HepG2 (cell line): Measurements from ENCODE around the gene SLC16A11. TPM values are rescaled to one million over a fixed set of nuclear protein-coding genes. Genes with fewer than 3 reads are reported as not detected.
A peak's percentile ranks its signal among the peaks of the same experiment; 100 is the strongest.
"Not testable (repeated sequence)": the region's sequence is repeated elsewhere in the genome, so short reads cannot be mapped to it uniquely, and the experiment has no call there.

Experiments used
- GATAD2A ChIP-seq: IDR thresholded peaks from 2 replicates; pipeline ENCODE4 v1.6.1; 2016
- HNF4A ChIP-seq: sonication (generic); formaldehyde crosslinking; IDR thresholded peaks from 2 replicates; pipeline ENCODE4 v1.4.0; 2020; ENCODE audit warnings: missing genetic modification reagents
- KDM6A ChIP-seq: IDR thresholded peaks from 2 replicates; pipeline ENCODE4 v1.6.1; 2016; ENCODE audit warnings: low read depth
- LCORL ChIP-seq, 2 experiments: fragments of 450-650 bp in 1 of 2; sonication (generic) in 1 of 2; formaldehyde crosslinking in 1 of 2; IDR thresholded peaks; 2 replicates each; pipeline versions ENCODE4 v1.5.0 to v1.6.1; 2017 to 2020; ENCODE audit warnings: antibody characterized with exemption in 1 of 2, missing genetic modification reagents in 1 of 2
- NR2F6 ChIP-seq, 2 experiments: IDR thresholded peaks; 2 replicates each; pipeline ENCODE4 v1.6.1; 2016; ENCODE audit warnings: antibody characterized with exemption in 1 of 2, mild to moderate bottlenecking in 1 of 2
- PHF21A ChIP-seq: sonication (generic); formaldehyde crosslinking; IDR thresholded peaks from 2 replicates; pipeline ENCODE4 v1.5.0; 2020; ENCODE audit warnings: mild to moderate bottlenecking, missing genetic modification reagents
- SOX5 ChIP-seq: IDR thresholded peaks from 2 replicates; pipeline ENCODE4 v1.6.1; 2016; ENCODE audit warnings: borderline replicate concordance
- SOX6 ChIP-seq, 2 experiments: fragments of 450-650 bp in 1 of 2; sonication (generic) in 1 of 2; formaldehyde crosslinking in 1 of 2; IDR thresholded peaks; 2 replicates each; pipeline versions ENCODE4 v1.4.0 to v1.6.1; 2017 to 2020; ENCODE audit warnings: antibody characterized with exemption in 1 of 2, mild to moderate bottlenecking in 1 of 2, missing genetic modification reagents in 1 of 2
- SP5 ChIP-seq: IDR thresholded peaks from 2 replicates; pipeline ENCODE4 v1.6.1; 2016; ENCODE audit warnings: low read depth, borderline replicate concordance
- UBTF ChIP-seq: sonication (generic); formaldehyde crosslinking; IDR thresholded peaks from 2 replicates; pipeline ENCODE4 v1.4.0; 2020; ENCODE audit warnings: mild to moderate bottlenecking, missing genetic modification reagents
- ZMYM4 ChIP-seq: sonication (generic); formaldehyde crosslinking; IDR thresholded peaks from 2 replicates; pipeline ENCODE4 v1.8.1; 2023; ENCODE audit warnings: mild to moderate bottlenecking, missing genetic modification reagents
- ZNF644 ChIP-seq: IDR thresholded peaks from 2 replicates; pipeline ENCODE4 v1.6.1; 2016; ENCODE audit warnings: low read depth
- ZSCAN29 ChIP-seq: sonication (generic); formaldehyde crosslinking; conservative IDR thresholded peaks from 2 replicates; pipeline ENCODE4 v1.4.0; 2020; ENCODE audit warnings: mild to moderate bottlenecking, missing genetic modification reagents
- polyA plus RNA-seq, 8 experiments: library from polyadenylated mRNA; depleted of rRNA in 3 of 8; stranded (reverse) in 7 of 8; unstranded in 1 of 8; fragments of >200 nt; fragmentation: Illumina TruSeq in 4 of 8; extraction: Trizol in 4 of 8; gene quantifications; 2 replicates each; pipeline versions ENCODE4 v1.2.1 to v1.2.3, GENCODE V29; 2011 to 2016; ENCODE audit warnings: low read depth in 4 of 8, missing spikeins in 1 of 8, mixed read lengths in 1 of 8; ENCODE audit not compliant: insufficient read depth in 1 of 8
- total RNA-seq, 5 experiments: library from RNA; depleted of rRNA; stranded (reverse); fragments of >200 nt; fragmentation: Illumina TruSeq; extraction: Trizol; gene quantifications; 2 replicates each; pipeline ENCODE4 v1.2.3, GENCODE V29; 2016; ENCODE audit warnings: low read depth in 1 of 5
- TF ChIP-seq, protein P1 (sequence below): sonication (generic); formaldehyde crosslinking; IDR thresholded peaks from 2 replicates; pipeline ENCODE4 v1.5.0; 2020; ENCODE audit warnings: mild to moderate bottlenecking, missing genetic modification reagents, moderate library complexity
- TF ChIP-seq, protein P2 (sequence below): IDR thresholded peaks from 2 replicates; pipeline ENCODE4 v1.6.1; 2016; ENCODE audit warnings: missing genetic modification reagents, missing compliant biosample characterization
- TF ChIP-seq, protein P3 (sequence below): sonication (generic); formaldehyde crosslinking; conservative IDR thresholded peaks from 2 replicates; pipeline ENCODE4 v1.4.0; 2020; ENCODE audit warnings: mild to moderate bottlenecking, missing genetic modification reagents, moderate library complexity
- TF ChIP-seq, protein P4 (sequence below): IDR thresholded peaks from 2 replicates; pipeline ENCODE4 v1.6.1; 2016; ENCODE audit warnings: mild to moderate bottlenecking
- TF ChIP-seq, protein P5 (sequence below): IDR thresholded peaks from 2 replicates; pipeline ENCODE4 v1.6.1; 2016

Gene SLC16A11
- total and polyA plus RNA-seq, 2 of the 13 experiments (the other 11 are each of a cell fraction or from before 2014, with no cell fraction given), result not detected

DNA sequence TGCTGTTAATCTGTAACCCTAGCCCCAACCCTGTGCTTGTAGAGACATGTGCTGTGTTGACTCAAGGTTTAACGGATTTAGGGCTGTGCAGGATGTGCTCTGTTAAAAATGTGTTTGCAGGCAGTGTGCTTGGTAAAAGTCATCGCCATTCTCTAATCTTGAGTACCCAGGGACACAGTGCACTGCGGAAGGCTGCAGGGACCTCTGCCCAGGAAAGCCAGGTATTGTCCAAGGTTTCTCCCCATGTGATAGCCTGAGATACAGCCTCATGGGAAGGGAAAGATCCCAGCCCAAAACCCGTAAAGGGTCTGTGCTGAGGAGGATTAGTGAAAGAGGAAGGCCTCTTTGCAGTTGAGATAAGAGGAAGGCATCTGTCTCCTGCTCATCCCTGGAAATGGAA lies 44.5 kb upstream of the SLC16A11 start (continued):
- peak; percentile 49; the same call in 1 of the 2 replicates for TF ChIP-seq UBTF (CRISPR knock-in tag)
- TF ChIP-seq, protein P1, sequence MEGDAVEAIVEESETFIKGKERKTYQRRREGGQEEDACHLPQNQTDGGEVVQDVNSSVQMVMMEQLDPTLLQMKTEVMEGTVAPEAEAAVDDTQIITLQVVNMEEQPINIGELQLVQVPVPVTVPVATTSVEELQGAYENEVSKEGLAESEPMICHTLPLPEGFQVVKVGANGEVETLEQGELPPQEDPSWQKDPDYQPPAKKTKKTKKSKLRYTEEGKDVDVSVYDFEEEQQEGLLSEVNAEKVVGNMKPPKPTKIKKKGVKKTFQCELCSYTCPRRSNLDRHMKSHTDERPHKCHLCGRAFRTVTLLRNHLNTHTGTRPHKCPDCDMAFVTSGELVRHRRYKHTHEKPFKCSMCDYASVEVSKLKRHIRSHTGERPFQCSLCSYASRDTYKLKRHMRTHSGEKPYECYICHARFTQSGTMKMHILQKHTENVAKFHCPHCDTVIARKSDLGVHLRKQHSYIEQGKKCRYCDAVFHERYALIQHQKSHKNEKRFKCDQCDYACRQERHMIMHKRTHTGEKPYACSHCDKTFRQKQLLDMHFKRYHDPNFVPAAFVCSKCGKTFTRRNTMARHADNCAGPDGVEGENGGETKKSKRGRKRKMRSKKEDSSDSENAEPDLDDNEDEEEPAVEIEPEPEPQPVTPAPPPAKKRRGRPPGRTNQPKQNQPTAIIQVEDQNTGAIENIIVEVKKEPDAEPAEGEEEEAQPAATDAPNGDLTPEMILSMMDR, result 0 out of 2 replicates have a peak, but pooled peaks have one; percentile 10
- peak; percentile 61; the same call in 1 of the 2 replicates for TF ChIP-seq HNF4A (CRISPR knock-in tag)
- not testable (repeated sequence) for TF ChIP-seq SOX6, LCORL (IDR thresholded peaks at IDR 0.05)
- peak; percentile 61; the same call in 1 of the 2 replicates for TF ChIP-seq SOX6 (CRISPR knock-in tag; IDR thresholded peaks at IDR 0.05)
- TF ChIP-seq LCORL (CRISPR knock-in tag; IDR thresholded peaks at IDR 0.05), result peak; percentile 94
- peak; percentile 64 for TF ChIP-seq ZMYM4 (CRISPR knock-in tag)
- 0 out of 2 replicates have a peak, but pooled peaks have one; percentile 33 for TF ChIP-seq KDM6A
- peak; percentile 34; the same call in 1 of the 2 replicates for TF ChIP-seq SP5 (CRISPR knock-in tag)
- 0 out of 2 replicates have a peak, but pooled peaks have one; percentile 17 for TF ChIP-seq ZNF644 (CRISPR knock-in tag)
- peak; percentile 96 for TF ChIP-seq ZSCAN29 (CRISPR knock-in tag)
- TF ChIP-seq, protein P2, sequence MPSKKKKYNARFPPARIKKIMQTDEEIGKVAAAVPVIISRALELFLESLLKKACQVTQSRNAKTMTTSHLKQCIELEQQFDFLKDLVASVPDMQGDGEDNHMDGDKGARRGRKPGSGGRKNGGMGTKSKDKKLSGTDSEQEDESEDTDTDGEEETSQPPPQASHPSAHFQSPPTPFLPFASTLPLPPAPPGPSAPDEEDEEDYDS (CRISPR knock-in tag), result peak; percentile 71; the same call in 1 of the 2 replicates
- TF ChIP-seq, protein P3, sequence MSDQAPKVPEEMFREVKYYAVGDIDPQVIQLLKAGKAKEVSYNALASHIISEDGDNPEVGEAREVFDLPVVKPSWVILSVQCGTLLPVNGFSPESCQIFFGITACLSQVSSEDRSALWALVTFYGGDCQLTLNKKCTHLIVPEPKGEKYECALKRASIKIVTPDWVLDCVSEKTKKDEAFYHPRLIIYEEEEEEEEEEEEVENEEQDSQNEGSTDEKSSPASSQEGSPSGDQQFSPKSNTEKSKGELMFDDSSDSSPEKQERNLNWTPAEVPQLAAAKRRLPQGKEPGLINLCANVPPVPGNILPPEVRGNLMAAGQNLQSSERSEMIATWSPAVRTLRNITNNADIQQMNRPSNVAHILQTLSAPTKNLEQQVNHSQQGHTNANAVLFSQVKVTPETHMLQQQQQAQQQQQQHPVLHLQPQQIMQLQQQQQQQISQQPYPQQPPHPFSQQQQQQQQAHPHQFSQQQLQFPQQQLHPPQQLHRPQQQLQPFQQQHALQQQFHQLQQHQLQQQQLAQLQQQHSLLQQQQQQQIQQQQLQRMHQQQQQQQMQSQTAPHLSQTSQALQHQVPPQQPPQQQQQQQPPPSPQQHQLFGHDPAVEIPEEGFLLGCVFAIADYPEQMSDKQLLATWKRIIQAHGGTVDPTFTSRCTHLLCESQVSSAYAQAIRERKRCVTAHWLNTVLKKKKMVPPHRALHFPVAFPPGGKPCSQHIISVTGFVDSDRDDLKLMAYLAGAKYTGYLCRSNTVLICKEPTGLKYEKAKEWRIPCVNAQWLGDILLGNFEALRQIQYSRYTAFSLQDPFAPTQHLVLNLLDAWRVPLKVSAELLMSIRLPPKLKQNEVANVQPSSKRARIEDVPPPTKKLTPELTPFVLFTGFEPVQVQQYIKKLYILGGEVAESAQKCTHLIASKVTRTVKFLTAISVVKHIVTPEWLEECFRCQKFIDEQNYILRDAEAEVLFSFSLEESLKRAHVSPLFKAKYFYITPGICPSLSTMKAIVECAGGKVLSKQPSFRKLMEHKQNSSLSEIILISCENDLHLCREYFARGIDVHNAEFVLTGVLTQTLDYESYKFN (CRISPR knock-in tag), result peak; percentile 84
- TF ChIP-seq, protein P4, sequence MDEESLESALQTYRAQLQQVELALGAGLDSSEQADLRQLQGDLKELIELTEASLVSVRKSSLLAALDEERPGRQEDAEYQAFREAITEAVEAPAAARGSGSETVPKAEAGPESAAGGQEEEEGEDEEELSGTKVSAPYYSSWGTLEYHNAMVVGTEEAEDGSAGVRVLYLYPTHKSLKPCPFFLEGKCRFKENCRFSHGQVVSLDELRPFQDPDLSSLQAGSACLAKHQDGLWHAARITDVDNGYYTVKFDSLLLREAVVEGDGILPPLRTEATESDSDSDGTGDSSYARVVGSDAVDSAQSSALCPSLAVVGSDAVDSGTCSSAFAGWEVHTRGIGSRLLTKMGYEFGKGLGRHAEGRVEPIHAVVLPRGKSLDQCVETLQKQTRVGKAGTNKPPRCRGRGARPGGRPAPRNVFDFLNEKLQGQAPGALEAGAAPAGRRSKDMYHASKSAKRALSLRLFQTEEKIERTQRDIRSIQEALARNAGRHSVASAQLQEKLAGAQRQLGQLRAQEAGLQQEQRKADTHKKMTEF, result 0 out of 2 replicates have a peak, but pooled peaks have one; percentile 55
- peak; percentile 78; the same call in 1 of the 2 replicates for TF ChIP-seq PHF21A (CRISPR knock-in tag)
- peak; percentile 88 for TF ChIP-seq GATAD2A
- TF ChIP-seq, protein P5, sequence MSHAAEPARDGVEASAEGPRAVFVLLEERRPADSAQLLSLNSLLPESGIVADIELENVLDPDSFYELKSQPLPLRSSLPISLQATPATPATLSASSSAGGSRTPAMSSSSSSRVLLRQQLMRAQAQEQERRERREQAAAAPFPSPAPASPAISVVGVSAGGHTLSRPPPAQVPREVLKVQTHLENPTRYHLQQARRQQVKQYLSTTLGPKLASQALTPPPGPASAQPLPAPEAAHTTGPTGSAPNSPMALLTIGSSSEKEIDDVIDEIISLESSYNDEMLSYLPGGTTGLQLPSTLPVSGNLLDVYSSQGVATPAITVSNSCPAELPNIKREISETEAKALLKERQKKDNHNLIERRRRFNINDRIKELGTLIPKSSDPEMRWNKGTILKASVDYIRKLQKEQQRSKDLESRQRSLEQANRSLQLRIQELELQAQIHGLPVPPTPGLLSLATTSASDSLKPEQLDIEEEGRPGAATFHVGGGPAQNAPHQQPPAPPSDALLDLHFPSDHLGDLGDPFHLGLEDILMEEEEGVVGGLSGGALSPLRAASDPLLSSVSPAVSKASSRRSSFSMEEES, result peak; percentile 64; the same call in 1 of the 2 replicates
- TF ChIP-seq NR2F6 (IDR thresholded peaks at IDR 0.05), result 0 out of 2 replicates have a peak, but pooled peaks have one; percentile 16
- TF ChIP-seq NR2F6 (CRISPR knock-in tag; IDR thresholded peaks at IDR 0.05), result peak; percentile 71; the same call in 1 of the 2 replicates
- peak; percentile 63; the same call in 1 of the 2 replicates for TF ChIP-seq SOX5 (CRISPR knock-in tag)
